GM18502 (cell line): ENCODE measurements around the gene QPRT.
"Not testable (repeated sequence)": the region's sequence is repeated elsewhere in the genome, so short reads cannot be mapped to it uniquely, and the experiment has no call there.

Experiments used
- ATAC-seq: cut with Tn5 transposase; IDR thresholded peaks from one replicate; pipeline ENCODE4 v1.9.1; 2021; ENCODE audit warnings: mild to moderate bottlenecking; ENCODE audit not compliant: unreplicated experiment, poor library complexity

The QPRT gene

GRCh38 chr16:29662000-29662728, 16.8 kb upstream of the QPRT start:
- no peak for ATAC-seq

- no peak for ATAC-seq
Observed at GRCh38 chr16:29662729-29663015, 16.3 kb upstream of the QPRT start.

GRCh38 chr16:29663016-29663806, 15.8 kb upstream of the QPRT start, which contains the start of gene SPN:
Gene SPN (plus strand): TSS chr16:29663247. CDS start chr16:29663729, 482 bp downstream.
- no peak for ATAC-seq

GRCh38 chr16:29663807-29664090, 15.2 kb upstream of the QPRT start:
- ATAC-seq = no peak

- ATAC-seq = no peak
Observed at GRCh38 chr16:29664091-29664921, 14.7 kb upstream of the QPRT start.

GRCh38 chr16:29665294-29666077, 13.5 kb upstream of the QPRT start:
- ATAC-seq = no peak

- not testable (repeated sequence) for ATAC-seq
Observed at GRCh38 chr16:29667322-29667610, 11.7 kb upstream of the QPRT start.

GRCh38 chr16:29667755-29668154, 11.2 kb upstream of the QPRT start:
- ATAC-seq = no peak

GRCh38 chr16:29668267-29668666, 10.7 kb upstream of the QPRT start:
- no peak for ATAC-seq

- ATAC-seq = no peak
Observed at GRCh38 chr16:29673501-29673900, 5.5 kb upstream of the QPRT start.

GRCh38 chr16:29674188-29674587, 4.8 kb upstream of the QPRT start:
- no peak for ATAC-seq

- no peak for ATAC-seq
Observed at GRCh38 chr16:29675811-29676643, 3.0 kb upstream of the QPRT start.

- no peak for ATAC-seq
Observed at GRCh38 chr16:29676989-29677785, 1.8 kb upstream of the QPRT start.

GRCh38 chr16:29680180-29680598, 1.2 kb downstream of the QPRT start:
- ATAC-seq = no peak

GRCh38 chr16:29683543-29684090, 4.6 kb downstream of the QPRT start:
- no peak for ATAC-seq

- ATAC-seq = no peak
Observed at GRCh38 chr16:29684679-29685078, 5.7 kb downstream of the QPRT start.

- no peak for ATAC-seq
Observed at GRCh38 chr16:29686740-29687332, 7.9 kb downstream of the QPRT start.

- ATAC-seq = no peak
Observed at GRCh38 chr16:29687755-29688154, 8.8 kb downstream of the QPRT start.
